GM19372 (cell line): ENCODE measurements around the gene TUFT1.

Experiments
- ATAC-seq: cut with Tn5 transposase; IDR thresholded peaks from one replicate; pipeline ENCODE4 v1.9.1; 2021; ENCODE audit warnings: mild to moderate bottlenecking, low read depth, moderate library complexity; ENCODE audit not compliant: unreplicated experiment

Gene TUFT1

GRCh38 chr1:151540021-151540981, at the start of gene TUFT1:
TSS of gene TUFT1 (plus strand) at chr1:151540309. CDS start at chr1:151540367, 58 bp downstream.
- ATAC-seq = peak; percentile 88

GRCh38 chr1:151491641-151492040, 48.5 kb upstream of the TUFT1 start:
- ATAC-seq = no peak

DNA sequence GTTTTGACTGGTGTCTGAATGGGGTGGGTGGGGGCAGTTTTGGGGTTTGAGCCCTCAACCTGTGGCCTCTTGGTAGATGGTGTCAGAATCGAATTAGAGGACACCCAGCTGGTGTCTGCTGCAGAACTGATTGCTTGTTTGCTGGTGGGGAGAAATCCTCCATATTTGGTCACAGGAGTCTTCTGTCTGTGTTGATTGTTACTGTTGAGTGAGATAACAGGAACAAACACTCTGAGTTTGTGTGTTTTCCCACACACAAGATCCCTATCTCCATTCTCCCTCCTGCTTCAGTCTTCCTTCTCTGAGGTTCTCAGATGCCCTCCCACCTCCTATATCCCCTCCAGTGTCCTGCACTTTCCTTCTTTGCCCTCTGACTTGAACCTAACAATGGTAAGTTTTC, 48.0 kb upstream of the TUFT1 start:
- no peak for ATAC-seq

DNA sequence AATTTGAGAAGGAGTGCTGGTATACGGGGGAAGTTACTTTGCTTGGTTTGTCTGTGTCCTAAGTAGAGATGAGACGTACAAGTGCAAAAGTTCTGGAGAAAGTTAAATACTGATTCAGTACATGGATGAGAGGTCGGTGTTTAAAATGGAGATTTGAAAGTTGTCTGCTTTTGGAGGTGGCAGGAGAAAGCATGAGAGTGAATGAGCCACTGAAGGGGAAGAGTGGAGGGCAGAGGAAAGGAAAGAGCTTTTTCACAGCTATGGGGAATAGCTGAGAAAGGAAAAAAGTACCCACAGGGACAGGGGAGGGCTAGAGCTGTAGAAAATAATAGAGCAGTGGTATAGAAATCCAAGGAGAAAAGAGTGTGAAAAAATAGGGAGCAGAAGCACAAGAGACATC, 47.1 kb upstream of the TUFT1 start:
- no peak for ATAC-seq

DNA sequence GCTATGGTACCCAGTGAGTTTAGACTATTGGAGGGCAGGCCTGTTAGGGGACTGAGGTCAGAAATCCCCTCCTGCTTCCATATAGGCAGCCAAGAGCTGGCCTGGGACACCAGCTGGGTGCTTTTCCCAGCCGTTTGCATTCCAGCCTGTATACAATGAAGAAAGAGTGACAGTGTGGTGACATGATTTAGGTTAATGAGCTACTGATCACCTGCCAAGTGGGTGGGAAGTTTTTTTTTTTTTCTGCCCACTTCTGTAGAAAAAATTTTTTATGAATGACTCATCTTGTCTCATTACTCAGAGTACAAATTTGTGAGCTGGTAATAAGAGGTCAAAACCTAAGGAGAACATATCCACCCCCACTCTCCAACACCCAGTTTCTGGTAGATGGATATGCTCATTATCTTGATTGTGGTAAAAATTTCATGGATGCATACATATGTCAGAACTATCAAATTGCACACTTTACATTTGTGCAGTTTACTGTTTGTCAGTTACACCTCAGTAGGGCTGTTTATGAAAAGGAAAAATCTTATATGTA, 45.3 kb upstream of the TUFT1 start:
- ATAC-seq = no peak

DNA sequence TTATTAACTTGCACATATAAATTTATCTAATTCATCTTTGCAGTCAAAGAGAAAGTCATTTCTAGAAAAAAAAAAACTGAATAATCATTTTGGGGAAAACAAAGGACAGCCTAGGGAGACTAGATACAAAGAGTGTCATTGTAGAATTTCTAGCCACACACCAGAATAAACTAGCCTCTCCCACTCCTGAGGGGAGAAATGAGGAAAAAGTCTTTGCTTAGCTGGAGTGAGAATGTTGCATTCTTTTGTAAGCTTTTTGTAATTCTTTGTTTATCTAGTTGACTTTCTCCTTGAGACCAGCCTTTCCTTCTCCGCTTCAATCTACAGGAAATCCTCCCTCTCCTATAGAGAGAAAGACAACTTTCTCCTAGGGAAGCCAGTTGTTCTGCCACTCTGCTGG, 44.8 kb upstream of the TUFT1 start:
- no peak for ATAC-seq

DNA sequence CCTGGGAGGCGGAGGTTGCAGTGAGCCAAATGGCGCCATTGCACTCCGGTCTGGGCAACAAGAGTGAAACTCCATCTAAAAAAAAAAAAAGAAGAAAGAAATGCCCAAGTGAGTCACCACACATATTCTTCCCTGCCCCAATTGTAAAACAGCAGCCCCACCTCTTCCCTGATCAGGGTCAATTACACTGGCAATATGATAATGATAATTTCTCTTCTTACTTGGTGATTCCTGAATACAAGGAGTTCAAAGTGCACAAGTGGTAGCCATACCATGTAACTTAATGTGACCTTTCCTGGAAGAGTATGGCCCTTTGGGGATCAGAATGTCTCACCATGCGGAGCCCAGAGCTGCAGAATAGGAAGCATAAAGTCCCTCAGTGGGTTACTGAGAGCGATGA, 40.7 kb upstream of the TUFT1 start:
- ATAC-seq = no peak

GRCh38 chr1:151499930-151500329, 40.2 kb upstream of the TUFT1 start:
- no peak for ATAC-seq

DNA sequence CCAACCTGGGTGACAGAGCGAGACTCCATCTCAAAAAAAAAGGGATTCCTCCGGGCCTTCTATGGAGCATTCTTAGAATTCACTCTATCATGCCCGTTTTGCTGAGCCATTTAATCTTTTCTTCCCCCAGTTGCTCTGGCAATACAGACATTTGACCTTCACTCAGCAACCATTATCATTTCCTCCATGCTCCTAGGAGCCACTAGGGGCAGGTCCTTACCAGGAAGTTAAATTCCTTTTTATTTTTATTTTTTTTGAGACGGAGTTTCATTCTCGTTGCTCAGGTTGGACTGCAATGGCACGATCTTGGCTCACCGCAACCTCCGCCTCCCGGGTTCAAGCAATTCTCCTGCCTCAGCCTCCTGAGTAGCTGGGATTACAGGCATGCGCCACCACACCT, 38.6 kb upstream of the TUFT1 start:
- ATAC-seq = no peak

- ATAC-seq = no peak
Measured at GRCh38 chr1:151502035-151502700, 37.9 kb upstream of the TUFT1 start.

GRCh38 chr1:151502859-151503780, 37.0 kb upstream of the TUFT1 start:
- ATAC-seq = no peak

DNA sequence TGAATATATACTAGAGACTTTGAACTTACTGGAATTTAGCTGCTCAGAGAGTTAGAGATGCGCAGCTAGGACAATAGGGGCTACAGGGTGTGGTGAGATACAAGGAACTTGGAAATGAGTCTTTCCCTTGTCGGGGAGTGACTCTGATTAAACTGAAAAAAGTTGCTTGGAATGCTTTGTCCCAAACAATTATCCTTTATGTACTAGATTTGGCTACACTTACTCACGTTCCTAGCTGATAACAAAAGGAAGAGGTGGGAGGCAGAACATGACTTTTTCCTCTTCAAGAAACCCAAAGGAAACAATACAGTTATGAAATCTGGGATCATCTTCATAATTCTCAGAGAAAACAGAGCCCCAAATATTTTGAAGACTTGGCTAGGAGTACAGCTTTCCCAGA, 35.9 kb upstream of the TUFT1 start:
- no peak for ATAC-seq

GRCh38 chr1:151504759-151505158, 35.4 kb upstream of the TUFT1 start:
- no peak for ATAC-seq

DNA sequence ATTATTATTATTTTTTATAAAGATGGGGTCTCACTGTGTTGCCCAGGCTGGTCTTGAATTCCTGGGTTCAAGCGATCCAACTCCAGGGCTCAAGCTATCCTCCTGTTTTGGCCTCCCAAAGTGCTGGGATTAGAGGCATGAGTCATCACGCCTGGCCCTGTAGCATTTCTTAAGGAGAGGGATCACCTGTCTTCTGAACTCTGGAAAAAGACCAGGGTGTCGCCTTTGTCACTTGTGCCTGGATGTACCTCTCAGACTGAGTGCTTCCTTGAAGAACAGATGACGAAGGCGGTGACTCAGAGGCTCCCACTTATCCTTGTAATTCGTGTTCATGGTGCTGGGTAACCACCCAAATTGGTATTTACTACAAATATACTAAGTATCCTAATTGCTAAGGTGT, 31.3 kb upstream of the TUFT1 start:
- ATAC-seq = no peak

DNA sequence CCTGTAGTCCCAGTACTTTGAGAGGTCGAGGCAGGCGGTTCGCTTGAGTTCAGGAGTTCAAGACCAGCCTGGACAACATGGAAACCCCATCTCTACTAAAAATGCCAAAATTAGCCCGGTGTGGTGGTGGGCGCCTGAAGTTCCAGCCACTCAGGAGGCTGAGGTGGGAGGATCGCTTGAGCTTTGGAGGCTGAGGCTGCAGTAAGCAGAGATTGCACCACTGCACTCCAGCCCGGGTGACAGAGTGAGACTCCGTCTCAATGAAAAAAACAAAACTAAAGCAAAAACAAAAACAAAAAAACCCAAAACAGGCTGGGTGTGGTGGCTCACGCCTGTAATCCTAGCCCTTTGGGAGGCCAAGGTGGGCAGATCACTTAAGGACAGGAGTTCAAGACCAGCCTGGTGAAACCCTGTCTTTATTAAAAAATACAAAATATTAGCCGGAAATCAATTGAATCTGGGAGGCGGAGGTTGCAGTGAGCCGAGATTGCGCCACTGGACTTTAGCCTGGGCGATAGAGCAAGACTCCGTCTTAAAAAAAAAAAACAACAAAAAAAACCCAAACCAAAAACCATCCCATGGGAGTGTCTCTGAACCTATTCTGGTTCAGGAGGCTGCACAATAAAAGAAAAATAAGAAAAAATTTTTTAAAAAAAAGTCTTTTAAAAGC, 30.6 kb upstream of the TUFT1 start:
- no peak for ATAC-seq

GRCh38 chr1:151510020-151510405, 30.1 kb upstream of the TUFT1 start:
- ATAC-seq = no peak

GRCh38 chr1:151510614-151510956, 29.5 kb upstream of the TUFT1 start:
- ATAC-seq = no peak

GRCh38 chr1:151510957-151511635, 29.0 kb upstream of the TUFT1 start, which contains the start of gene CGN:
TSS of gene CGN (plus strand) at chr1:151511387. CDS start at chr1:151518520, 7,133 bp downstream.
- peak; percentile 92 for ATAC-seq

DNA sequence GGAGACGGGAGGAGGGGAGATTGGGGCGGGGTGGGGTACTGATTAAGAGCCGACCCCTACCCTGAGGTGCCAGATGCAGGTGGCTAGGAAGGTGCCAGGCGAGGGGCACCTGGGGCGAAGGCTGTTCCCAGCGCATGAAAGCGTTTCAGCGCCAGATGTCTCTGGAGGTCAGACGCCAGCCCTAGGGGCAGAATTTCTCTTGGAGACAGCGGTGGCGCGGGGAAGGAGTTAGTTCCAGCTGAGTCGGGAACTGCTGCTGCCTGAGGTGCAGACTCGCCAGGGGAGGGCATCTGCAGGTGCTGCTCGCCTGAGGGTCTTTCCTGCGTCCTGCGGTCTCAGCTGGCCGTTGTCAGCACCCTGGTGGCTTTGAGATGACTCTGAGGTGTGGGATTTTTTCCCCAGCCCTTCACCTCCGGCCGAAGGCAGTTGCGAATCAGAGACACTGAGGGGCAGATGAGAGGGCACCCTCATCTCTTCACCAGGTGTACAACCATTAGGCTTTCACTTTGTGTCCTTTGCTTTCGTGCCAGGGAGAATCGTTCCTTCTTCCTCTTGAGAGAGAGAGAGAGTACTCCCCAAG, 28.4 kb upstream of the TUFT1 start:
- peak; percentile 8 for ATAC-seq
